NB4 (cell line): Measurements from ENCODE around the gene IMMP2L.

Source experiments
- CTCF ChIP-seq: IDR thresholded peaks from one replicate; pipeline ENCODE4 v1.5.1; 2012; ENCODE audit warnings: low read depth, low read length
- POLR2A ChIP-seq: IDR thresholded peaks from 2 replicates; pipeline ENCODE4 v1.6.1; 2011; ENCODE audit warnings: mild to moderate bottlenecking; ENCODE audit not compliant: insufficient read length; ENCODE audit errors: extremely low read depth

- TF ChIP-seq CTCF (no peak), POLR2A (no peak)
Observed at GRCh38 chr7:110852156-110852940, 709.9 kb downstream of the IMMP2L start.
